Stomach (tissue), 4 donors: ENCODE data around the gene CMTM7.

Experiments
- POLR2A ChIP-seq, 4 donors: fragments of 450-650 bp; IDR thresholded peaks; one replicate each; pipeline ENCODE4 v1.6.1; 2016; ENCODE audit warnings: antibody characterized with exemption in 4 of 4, control low read depth in 2 of 4, mild to moderate bottlenecking in 1 of 4, moderate library complexity in 1 of 4
- POLR2AphosphoS5 ChIP-seq, 3 donors: sonication (generic); formaldehyde crosslinking; IDR thresholded peaks; one replicate each; pipeline ENCODE4 v1.6.1; 2016; ENCODE audit warnings: antibody characterized with exemption in 3 of 3
- TF ChIP-seq, protein P1 (sequence below), 7 experiments: fragments of 450-650 bp in 4 of 7; fragments of 200-600 bp in 3 of 7; sonication (generic) in 3 of 7; IDR thresholded peaks; one replicate each; pipeline ENCODE4 v1.5.1; 2016 to 2019; ENCODE audit warnings: antibody characterized with exemption in 7 of 7, control low read depth in 2 of 7, mild to moderate bottlenecking in 1 of 7

DNA sequence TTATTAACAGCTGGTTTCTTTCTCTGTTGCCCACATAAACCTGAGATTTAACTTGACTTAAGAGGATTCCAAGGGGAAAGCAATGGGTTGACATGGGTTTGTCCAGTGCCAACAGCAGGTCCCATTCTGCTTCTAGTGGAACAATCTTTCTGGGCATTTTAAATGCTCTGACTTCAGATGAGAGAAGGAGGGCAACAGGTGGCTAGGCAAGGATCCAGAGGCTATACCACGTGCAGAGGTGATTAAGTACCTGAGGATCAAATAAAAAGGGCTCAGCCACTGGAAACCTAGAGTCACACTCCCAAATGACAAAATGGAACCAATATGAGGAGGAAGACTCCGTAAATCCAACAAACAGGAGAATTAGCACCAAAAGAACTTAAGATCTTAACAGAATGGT is 82.5 kb downstream of the CMTM7 start:
- TF ChIP-seq, protein P1, sequence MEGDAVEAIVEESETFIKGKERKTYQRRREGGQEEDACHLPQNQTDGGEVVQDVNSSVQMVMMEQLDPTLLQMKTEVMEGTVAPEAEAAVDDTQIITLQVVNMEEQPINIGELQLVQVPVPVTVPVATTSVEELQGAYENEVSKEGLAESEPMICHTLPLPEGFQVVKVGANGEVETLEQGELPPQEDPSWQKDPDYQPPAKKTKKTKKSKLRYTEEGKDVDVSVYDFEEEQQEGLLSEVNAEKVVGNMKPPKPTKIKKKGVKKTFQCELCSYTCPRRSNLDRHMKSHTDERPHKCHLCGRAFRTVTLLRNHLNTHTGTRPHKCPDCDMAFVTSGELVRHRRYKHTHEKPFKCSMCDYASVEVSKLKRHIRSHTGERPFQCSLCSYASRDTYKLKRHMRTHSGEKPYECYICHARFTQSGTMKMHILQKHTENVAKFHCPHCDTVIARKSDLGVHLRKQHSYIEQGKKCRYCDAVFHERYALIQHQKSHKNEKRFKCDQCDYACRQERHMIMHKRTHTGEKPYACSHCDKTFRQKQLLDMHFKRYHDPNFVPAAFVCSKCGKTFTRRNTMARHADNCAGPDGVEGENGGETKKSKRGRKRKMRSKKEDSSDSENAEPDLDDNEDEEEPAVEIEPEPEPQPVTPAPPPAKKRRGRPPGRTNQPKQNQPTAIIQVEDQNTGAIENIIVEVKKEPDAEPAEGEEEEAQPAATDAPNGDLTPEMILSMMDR (IDR thresholded peaks at IDR 0.05): no peak
- TF ChIP-seq POLR2AphosphoS5 (IDR thresholded peaks at IDR 0.05) (no peak), POLR2A (IDR thresholded peaks at IDR 0.05) (no peak)
